Fibroblast of upper back skin (primary cell): ENCODE data around the gene CLHC1.

Experiments used
- DNase-seq: peaks from one replicate; pipeline ENCODE4 v3.0.0-alpha.2; 2013

The CLHC1 gene

DNA sequence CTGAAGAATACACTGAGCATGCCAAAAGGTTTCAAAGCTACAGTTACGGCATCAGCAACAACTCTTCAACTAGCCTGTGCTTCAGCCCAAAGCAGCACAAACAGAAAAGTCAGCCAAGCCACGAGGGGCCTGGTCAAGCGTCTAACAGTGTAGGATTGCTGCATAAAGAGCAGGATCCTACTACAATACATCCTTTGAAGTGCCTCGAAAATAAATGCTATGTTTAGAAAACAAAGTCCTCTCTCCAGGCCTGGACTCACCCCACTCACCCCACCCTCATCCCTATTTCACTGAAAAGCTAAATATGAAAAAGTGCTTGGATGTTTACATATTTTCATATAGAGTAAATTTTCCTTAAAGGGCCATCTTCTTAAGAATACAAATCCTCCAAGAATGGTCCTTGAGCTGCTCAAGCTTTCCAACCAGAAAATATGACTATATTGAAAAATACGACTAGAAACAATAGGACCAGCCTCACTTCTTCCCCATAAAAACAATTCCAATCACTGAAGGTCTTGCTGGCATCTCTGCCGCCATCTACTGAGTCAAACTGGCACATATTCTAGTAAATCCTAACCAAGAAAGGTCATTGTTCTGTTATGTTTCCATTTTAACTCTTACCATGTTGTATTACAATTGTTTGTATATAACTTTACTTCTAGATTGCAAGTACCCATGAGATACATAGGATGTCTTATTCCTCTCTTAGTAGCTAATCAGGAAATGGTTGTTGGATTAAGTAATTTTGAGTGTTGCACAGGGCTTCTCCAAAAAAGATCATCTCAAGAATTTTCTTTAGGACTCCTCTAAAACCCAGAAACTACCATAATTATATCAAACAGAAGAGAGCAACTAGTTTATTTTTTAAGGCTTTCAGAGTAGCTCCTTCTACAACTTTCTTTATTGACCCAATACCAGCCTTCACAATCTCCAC, 63.6 kb downstream of the CLHC1 start:
- DNase-seq: peak; percentile 78

DNA sequence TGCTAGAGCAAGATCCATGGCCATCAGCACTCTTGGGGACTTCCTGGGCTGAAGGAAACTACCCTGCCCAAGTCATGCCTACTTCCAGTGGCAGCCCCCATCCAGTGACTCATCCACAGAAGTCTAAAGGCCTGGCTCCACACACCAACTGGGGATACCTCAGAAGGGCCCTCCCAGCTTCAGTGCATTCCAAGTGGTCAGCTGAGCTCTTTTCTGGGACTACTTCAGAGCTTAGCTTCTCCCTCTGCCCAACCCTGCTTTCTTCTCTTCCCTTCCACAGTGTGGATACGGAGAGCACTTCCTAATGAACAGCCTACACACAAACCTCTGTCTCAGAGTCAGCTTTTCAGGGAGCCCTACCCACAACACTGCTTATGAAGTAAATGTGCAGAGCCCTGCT, 66.5 kb downstream of the CLHC1 start:
- peak; percentile 73 for DNase-seq

DNA sequence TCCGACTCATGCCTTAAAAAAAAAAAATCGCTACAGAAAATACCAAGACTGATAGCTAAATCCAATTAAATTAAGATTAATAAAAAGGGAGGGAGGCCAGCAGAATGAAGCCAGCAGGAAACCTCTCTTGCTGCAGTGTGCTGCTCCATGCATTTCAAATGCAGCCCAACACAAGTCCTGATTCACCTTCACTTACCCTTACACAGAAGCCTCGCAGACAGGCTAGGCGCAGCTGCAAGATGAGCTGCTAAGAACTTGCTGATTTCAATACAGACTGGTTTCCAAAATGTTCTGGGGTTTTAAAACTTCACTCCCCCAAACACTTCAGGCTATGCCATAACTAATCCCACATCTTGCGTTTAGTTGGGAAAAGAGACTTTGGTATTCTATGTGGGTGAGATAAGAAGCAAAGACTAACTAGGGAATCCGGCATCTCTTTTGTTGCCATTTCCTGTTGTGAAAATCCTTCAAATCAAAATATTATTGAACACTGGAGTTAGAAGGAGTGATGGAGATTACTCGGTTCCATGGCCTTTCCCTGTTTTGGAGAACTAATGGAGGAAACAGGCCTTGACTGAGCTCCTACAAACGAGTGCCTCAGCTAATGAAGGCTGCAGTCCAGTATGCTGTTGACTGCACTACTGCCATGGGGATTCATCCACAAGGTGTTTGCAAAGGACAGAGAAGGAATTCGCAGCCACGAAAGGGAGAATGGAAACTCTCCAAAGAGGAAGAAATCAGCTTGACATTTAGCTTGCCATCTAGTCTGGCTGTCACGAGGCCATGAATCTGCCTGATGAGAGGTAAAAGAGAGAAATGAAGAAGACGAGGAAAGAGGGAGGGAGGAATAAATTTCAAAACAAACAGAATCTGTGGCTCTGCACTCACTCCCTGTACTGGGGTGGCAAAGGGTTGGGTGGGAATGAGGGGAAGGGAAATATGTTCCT, 67.3 kb downstream of the CLHC1 start:
- DNase-seq: no peak

DNA sequence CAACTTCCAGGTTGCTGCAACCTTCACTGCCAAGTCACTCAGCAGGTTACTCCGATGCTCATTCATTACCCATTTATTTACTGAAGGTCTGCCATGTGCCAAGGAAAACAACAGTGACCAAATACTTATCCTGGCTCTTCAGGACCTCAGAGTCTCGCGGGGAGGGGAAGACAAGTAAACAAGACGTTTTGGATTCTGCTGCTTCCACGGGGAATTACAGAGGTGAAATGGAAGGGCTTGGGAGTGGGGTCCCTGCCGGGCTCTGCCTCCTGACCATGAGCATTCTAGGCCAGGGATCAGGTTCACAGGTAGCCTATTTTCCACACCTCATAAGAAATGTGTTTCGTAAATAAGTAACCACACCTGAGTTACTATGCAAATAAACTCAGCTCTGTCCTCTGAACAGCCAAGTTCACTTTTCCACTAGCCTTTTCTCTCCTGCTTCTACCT, 68.1 kb downstream of the CLHC1 start:
- DNase-seq: no peak

DNA sequence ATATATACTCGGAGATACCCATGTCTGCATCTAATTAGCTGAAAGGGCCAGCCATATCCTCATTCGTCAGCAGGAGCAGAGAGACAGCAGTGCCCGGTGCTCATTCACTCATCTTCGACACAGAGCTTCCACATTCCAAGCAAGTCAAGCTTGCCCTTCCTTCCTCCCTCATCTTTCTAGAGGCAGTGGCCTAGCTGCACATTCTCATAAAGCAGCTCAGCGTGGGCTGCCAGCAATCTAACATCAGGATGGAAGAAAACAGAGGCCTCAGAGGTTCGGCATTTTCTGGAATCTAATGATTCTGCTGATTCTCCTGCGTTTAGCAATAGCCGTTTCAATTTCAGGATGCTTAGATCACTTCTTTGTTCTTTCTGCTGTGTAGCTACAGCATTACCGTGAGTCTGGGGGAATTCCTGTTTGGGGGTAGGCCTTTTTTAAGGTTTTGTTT, 68.8 kb downstream of the CLHC1 start:
- peak; percentile 88 for DNase-seq

DNA sequence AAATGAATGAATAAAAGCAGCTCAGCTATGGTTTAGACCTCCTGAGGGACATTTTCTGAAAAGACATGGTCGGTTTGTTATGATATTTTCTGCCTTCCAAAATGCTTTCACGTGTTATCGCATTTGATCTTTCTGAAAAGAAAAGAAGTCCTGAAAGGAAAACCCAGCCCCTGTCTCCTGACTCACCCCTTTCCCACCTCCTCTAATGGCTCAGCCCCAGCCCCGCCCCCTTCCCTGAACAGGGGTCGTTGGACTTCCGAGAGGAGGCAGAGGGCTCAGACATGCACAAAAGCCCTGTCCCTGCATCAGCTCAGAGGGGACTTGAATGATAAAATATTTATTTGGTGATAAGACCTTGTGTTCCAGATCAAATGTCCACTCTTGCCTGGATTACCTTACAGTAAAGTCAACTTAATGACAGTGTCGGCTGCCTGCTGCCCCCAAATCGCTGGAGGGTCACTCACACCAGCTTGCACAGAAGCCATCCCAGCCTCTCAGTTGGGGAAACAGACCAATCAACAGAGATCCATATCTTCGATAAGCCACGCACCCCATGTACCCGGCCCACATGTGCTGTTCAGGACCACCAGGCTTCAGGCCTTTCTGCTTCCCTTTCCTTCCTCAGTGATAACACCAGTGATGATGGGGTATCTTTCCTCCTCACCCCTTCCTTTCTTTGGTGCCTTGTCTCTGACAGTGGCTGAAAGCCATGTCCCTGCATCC, 69.6 kb downstream of the CLHC1 start:
- no peak for DNase-seq

DNA sequence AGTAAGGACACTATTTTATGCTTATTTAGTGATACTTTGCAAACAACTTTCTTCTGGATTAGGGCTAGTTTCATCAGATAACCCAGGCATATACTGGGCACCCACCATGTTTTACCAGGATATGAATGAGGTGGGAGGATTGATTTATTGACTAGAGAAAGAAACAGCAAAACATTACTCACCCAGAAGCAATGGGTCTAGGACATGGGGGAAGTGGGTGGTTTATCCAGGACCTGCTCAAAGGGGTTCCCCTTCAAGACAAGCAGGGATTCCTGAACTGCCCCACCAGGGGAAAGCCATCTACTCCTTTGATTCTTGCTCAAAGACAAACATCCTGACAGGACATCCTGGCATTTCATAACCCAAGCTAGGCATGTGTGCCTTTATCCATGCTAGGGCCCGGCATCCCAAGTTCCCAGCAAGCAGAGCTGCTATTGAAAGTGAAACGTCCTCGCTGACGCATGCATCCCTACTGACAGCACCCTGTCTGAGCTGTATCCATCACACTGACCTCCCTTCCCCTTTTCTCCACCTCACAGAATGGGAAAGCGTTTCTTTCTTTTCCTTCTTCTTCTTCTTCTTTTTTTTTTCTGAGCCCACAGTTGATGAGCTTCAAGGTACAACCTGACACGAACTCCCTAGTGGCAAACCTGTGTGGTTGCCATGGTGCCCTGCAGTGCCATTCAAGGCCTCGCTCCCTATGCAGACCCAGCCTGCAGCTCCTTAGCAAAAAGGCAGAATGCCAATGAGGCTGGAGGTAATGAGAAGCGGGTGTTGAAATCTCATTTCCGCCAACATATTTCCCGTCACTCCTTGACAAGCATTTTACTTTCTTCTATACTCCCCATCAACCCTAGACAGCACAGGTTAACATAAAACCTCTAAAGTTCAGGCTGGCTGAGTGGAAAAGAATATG, 70.5 kb downstream of the CLHC1 start:
- peak; percentile 46 for DNase-seq

DNA sequence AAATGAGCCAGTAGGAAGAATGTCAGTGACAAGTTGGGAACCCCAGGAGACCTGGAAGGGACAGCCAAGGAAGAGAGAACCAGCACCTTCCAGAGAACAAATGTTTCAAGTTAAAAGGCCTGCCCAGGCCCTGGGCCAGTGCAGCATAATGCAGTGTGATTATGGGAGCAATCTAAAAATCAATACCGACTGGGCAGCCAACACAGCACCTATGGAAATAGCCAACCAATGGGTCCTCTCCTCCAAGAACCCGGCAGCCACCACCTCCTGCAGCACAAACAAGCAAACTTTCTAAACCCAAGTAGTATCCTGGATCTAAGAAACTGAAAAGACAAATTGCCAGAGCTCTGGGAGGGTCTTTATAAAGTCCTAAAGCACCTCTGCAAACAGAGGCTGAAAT, 71.7 kb downstream of the CLHC1 start:
- DNase-seq: no peak

DNA sequence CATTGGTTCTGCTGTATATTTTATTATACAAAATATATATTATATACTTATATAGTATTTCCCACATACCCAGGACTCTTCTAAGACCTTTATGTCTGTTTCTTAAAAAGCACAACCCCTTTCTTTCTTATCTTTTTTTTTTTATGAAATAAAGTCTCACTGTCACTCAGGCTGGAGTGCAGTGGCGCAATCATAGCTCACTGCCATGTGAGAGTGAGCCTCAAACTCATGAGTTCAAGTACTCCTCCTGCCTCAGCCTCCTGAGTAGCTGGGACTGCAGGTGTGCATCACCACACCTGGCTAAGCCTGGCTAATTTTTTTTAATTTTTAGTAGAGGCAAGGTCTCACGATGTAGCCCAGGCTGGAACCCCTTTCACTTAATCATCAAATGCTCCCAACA, 72.3 kb downstream of the CLHC1 start:
- DNase-seq: no peak

DNA sequence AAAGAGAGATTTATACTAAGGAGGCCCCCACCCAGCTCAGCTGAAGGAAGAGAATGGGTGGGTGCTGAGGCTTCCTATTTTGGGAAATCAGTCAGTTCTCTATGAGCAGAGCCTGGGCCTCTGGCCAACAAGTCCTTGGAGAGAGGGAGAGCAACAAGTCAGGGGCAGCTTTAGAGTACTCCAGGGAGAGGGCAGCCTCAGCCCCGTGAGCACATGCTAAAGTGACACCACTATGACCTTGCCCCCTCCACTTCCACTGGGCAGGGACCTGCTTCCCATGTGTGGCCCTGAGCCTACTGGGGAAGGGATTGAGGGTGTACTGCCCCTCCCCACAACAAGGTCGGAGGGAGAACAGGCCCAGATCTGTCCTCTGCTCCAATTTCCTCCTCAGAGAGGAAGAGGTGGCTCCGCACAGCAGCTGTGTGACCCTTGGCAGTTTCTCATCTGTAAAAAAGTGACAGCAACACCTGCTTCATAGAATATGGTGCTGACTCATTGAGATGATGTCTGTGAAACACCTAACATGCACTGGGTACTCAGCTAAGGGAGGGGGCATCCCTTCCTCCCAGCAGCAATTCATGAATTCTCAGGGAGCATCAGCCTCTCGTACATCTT, 72.9 kb downstream of the CLHC1 start:
- no peak for DNase-seq

DNA sequence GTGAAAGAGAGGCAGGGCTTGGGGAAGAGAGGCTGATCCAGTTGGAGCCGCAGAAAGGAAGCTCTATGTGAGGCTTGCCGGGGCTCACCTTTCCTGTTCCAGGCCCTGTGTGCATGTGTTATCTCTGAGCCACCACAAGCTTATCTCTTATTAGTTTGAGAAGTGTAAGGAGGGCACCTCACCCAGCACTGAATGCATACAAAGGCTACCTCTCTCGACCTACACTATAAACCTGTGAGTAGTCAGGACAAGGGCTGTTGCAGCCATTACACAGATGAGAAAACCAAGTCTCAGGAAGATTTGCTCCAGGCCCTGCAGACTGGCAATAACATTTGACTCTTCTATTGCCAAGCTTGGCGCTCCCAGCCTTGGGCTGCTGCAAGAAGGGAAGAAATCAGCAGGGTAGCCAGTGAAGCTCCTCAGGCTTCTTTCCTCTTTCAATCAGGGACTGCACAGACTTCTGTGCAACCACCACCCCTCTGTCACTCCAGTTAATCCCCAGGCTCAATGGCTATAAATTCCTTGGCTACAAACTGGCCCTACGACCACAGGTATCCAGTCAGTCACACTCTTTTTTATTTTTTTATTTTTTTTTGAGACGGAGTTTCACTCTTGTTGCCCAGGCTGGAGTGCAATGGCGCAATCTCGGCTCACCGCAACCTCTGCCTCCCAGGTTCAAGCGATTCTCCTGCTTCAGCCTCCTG, 73.8 kb downstream of the CLHC1 start:
- no peak for DNase-seq

DNA sequence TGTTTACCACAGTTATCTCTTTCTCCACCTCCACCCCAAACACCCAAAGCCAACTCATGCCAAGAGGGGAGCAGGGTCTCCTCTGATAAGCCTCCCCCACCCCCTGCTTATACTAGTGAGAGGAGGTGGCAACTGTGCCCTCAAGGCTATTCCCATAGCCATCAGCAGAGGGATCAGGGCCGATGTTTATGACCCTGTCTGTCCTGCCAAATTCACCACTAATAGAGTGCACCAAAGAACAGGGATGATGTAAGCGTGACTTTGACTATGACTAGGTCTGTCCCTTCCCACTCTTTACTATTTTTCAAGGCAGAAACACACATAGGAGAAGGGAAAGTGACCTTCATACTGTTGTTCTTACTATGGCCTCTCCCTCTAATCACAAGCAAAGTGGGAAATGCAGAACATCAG, 74.6 kb downstream of the CLHC1 start:
- no peak for DNase-seq

DNA sequence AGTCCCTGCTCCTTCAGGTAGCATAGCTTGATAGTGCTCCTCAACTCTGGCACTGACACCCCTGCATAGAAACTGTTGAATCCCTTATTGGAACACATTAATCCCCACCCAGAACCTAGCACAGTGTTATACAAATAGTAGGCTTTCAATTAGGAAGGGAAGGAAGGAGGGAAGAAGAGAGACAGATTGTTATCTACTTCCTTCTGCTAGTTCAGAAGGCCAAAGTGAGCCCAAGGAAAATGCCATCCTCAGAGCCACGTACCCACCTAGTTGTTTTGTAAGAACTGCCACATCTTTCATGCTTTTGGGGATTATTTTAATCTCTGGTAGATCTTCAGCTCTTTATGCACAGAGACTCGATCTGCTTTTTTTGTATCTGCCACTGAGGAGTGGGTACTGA, 75.1 kb downstream of the CLHC1 start:
- DNase-seq: no peak

DNA sequence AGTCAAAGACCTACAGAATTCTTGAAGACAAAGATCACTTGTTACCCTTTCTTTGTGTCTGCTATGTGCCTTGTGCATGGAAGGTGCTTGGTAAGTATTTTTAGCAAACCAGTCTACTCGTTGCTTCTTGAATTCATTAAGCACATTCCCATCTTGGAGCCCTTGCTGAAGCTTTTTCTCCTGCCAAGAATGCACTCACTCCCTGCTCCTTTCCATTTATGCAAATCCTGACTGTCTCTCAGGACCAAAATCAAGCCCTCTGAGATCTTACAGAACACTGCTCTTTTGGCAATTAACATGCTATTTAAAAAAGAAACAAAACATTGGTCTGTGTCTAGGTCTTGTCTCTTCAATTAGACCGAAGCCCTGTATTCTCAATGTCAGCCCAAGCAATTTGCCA, 75.8 kb downstream of the CLHC1 start:
- DNase-seq: peak; percentile 85

DNA sequence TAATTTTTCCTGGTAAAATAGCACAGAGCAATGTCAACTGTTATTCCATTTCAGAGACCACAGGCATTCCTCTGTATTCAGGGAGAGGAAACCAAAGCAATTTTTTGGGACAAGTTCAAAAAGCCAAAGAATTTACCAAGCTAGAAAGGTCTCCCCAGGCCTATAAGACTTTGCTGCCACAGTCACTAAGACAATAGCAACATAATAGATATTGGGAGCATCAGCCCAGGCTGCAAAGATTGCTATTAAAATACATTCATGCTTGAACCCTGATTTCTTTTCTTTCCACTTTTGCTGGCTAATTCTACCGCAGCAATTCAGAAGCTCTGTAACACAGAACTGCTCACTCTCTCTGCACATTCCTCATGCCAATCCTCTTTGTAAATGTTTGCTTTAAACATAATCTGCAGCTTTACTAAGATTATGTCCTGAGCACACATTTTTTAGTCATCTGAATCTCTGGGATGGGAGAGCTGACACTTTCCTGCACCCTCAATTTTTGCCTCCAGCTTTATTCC, 76.3 kb downstream of the CLHC1 start:
- DNase-seq: peak; percentile 91

DNA sequence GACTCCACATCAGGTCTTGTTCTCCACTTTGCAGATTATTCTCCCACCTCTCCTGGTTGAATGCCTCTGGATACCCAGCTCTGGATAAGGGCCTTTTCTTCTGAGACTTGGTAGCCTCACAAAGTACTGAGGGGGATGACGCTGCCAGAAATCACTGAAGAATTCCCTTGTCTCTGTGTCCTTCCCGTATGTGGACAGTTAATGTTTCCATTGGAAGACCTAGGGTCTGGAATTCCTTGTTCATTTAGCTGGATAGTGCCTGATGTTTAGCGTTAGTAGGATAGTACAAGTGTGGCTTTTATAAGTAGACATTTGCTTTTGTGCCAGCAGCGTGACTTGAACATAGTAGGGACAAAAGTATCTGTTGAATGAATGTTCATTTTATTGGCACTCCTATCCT, 76.9 kb downstream of the CLHC1 start:
- no peak for DNase-seq

DNA sequence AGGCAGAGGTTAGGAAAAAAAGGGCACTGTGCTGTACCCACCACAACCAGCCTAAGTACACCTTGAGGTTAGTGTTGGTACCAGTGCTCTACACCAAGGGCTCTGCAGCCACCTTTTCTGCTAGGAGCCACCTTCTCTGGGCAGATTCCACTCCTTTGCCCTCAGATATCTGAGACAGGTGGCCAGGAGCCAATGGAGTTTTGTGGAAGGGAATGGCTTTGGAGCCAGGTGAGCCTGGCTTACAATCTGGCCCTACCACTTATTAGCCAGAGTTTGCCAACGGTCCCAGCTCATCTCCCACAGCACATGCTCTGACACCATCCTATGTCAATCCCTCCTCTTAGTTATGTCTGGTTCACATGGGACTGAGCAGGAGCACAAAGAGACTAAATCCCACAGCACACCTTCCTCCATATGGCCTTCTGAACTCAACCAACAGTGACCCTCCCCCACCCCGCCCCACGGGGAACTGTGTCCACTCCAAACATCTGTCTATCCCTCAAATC, 77.5 kb downstream of the CLHC1 start:
- no peak for DNase-seq

DNA sequence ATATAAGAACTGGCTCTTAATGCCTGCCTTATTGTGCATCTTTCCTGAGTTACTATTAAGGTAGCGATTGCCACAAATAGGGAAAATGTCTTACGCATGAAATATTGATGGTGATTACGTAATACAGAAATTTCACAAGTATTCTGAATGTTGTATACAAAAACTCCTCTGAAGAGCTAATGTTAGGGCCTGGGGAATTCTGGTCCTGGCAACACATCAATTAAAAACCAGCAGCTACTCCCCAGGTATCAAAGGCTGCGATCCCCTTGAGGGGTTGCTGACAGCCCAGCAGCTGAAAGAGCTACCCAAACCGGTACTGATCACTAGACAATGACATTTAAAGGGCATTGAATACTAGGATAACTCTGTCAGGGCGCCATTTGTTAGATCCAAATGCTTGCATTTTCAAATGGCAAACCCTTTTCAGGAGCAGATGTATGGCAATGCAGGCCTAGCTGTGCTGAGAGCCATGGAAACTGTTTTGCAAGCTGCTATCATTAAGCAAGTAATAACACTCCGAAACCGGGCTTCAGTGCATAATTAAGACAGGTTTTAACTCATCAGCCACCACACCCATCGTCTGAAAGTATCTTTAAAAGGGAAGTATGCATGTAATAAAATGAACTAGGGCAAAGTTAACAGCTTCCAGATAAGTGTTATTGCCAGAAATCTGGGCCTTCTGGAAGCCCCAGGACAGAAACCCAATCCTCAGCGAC, 78.4 kb downstream of the CLHC1 start:
- peak; percentile 30 for DNase-seq
